GM19239 (cell line): ENCODE results near the gene SPTA1.
"Not testable (repeated sequence)": the region's sequence is repeated elsewhere in the genome, so short reads cannot be mapped to it uniquely, and the experiment has no call there.

Source experiments
- DNase-seq: peaks from one replicate; pipeline ENCODE4 v3.0.0; 2011; ENCODE audit warnings: low spot score; ENCODE audit not compliant: insufficient read length
- FAIRE-seq: peaks from 2 replicates; lab custom pipeline; 2011; peaks lifted over from hg19 to GRCh38; lab: Jason Lieb, UNC

Gene SPTA1

DNA sequence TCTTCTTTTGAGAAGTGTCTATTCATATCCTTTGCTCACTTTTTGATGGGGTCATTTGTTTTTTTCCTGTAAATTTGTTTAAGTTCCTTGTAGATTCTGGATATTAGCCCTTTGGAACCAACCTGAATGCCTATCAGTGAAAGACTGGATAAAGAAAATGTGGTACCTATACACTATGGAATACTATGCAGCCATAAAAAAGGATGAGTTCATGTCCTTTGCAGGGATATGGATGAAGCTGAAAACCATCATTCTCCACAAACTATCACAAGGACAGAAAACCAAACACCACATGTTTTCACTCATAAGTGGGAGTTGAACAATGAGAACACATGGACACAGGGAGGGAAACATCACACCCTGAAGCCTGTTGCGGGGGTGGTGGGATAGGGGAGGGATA is 1.8 kb upstream of the SPTA1 start:
- DNase-seq, FAIRE-seq: not testable (repeated sequence)

GRCh38 chr1:158687037-158687436 is 522 bp upstream of the SPTA1 start:
- DNase-seq (no peak), FAIRE-seq (no peak)

DNA sequence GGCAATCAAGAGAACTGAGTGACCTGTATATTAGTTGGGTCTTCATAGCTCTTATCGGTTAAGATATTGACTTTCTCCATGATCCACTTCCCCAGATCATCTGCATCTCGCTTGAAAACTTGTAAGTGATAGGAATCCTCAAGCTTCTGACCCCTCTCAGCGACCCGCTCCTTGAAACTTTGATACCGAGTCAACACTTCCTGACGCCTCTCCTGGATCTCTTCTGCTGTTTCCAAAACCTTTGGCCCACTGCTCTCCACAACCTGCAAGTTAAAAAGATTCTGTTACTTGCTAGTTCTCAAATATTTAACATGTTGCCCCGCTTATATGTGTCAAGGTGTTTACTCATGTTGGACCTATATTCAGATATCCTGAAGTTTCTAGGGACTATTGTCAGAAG is 1.4 kb downstream of the SPTA1 start:
- no peak for FAIRE-seq
- no peak for DNase-seq

DNA sequence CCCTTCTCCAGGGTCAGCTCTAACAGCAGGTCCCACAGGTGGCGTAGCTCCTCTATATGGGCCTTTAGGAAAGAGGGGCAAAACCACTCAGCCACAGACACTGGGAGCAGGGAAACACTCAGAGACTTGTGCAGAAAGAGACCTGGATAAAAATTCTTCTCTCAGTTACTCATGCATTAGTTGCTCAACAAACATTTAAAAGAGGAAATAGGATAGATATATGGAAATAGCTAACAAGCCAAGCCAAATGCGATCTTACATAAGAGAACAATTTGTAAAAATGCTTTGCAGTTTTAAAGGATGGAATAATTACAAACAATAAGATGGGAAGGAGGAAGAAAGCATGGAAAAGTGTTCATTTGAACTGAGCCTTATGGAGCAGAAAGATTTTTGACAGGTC is 4.9 kb downstream of the SPTA1 start:
- no peak for FAIRE-seq
- DNase-seq, result no peak

DNA sequence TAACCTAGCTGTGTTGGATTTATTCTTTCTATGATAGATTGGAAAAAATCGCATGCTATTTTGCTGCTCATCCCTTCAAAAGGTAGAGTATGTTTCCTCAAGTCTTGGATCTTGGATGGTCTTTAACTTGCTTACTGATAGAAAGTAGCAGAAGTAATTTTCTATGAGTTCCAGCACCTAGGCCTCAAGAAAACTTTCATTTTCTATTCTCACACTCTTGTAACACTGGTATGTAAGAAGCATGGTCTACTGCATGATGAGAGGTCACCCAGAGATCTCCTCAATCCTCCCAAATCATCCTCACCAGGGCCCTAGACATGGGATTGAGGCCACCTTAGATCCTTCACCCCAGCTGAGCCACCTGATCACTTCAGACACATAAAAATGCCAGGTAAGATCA is 7.2 kb downstream of the SPTA1 start:
- FAIRE-seq, result peak; percentile 66

GRCh38 chr1:158675563-158676323 is 10.8 kb downstream of the SPTA1 start:
- no peak for DNase-seq
- FAIRE-seq, result no peak

More for the DNA sequence above, 7.2 kb downstream of the SPTA1 start:
- no peak for DNase-seq

- DNase-seq, result no peak
- no peak for FAIRE-seq
Observed at GRCh38 chr1:158674302-158674701, 12.2 kb downstream of the SPTA1 start.

- no peak for FAIRE-seq
Observed at GRCh38 chr1:158666037-158666436, 20.5 kb downstream of the SPTA1 start.

DNA sequence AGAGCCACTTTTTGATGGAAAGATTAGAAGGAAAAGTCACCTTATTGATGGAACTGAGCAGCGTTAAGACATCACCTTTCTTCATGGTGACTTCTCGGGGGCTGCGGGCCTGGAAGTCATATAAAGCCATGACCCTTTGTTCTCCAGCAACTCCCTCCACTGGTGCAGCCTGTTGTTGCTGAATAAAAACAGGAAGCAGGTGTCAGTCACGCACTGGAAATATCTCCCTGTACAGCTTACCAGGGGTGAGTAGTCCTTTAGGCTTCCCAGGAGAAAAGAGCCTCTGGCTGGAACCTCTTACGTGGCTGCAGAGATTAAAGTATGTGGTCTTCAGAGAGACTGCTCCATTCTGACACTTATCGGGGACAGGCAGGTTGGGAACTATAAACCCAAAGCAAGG is 31.9 kb downstream of the SPTA1 start:
- no peak for FAIRE-seq
- DNase-seq, result no peak

More at GRCh38 chr1:158666037-158666436, 20.5 kb downstream of the SPTA1 start:
- DNase-seq, result no peak

DNA sequence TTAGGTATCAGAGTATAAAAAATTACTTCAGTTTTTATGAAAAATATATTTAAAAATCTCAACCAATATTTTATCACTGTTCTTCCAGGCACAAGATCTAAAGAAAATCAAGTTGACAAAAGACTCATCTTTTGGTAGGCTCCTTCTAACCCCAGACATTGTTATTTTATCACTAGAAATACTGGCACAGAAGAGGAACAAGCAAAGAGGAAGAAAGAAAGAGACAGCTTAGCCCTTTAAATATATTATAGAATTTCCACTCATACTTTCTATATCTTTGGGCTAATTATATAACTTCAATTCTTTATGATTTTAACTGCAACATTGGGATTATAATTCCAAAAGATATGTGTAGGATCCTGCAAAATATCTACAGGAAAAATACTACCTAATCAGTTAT is 32.4 kb downstream of the SPTA1 start:
- FAIRE-seq, result no peak
- no peak for DNase-seq

- FAIRE-seq, result no peak
Observed at GRCh38 chr1:158652721-158653334, 33.7 kb downstream of the SPTA1 start.

GRCh38 chr1:158649052-158649451 is 37.5 kb downstream of the SPTA1 start:
- peak; percentile 11 for FAIRE-seq
- no peak for DNase-seq

More at GRCh38 chr1:158652721-158653334, 33.7 kb downstream of the SPTA1 start:
- DNase-seq, result no peak

DNA sequence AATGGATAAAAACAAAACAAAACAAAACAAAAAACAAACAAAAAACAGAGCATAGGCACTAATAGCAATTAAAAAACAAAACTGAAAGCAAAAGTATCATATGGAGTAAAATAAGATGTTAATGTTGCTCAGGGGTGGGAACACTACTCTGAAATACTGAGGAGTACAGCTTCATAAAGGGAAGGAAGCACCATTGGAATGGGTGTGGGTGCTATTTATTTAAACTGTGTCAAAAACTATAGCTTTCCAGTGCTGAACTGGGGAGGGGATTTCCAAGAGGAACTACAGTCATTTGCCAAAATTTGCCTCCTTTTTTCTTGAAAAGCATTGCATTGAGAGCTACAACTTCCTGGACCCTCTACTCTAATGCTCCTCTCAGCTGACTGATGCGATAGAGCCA is 40.0 kb downstream of the SPTA1 start:
- no peak for DNase-seq
- FAIRE-seq, result no peak

DNA sequence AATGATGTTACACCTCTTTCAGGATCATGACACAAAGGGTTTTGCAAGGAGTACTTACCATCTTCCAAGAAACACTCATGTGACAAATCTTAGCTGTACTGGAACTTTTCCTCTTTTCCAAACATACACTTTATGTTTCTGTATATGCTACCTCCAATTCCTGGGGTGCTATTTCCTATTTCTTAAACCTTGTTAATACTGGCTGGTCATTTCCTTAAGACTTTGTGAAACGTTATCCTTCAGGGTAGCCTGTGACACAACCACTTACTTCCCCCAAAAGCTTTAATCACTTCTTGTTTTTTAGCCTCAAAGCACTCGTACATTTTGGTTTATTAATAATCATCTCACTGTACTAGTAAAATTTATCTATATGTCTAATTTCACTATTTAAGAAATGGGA is 42.1 kb downstream of the SPTA1 start:
- no peak for DNase-seq
- FAIRE-seq, result no peak

DNA sequence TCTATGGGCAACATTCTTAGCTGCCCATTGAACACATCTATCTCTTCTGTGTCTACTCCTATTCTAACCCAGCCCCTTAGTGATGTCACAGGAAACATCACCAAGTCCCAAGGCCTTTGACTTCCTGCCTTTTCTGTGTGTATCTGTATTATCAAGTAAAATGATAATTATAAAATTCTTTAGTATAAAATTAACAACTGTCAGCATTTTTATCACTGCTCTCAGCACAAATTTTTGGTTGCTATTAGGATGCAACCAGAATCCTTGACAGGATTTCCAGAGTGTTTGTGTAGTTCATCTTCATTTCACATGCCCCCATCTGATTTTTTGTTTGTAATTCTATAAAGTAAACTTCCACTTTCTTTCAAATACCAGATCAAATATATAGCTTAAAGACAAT is 47.6 kb downstream of the SPTA1 start:
- DNase-seq, result no peak
- FAIRE-seq, result no peak

- FAIRE-seq (no peak), DNase-seq (no peak)
Observed at GRCh38 chr1:158638146-158638545, 48.4 kb downstream of the SPTA1 start.

- FAIRE-seq, result no peak
- DNase-seq, result no peak
Observed at GRCh38 chr1:158613764-158614163, 72.8 kb downstream of the SPTA1 start.

GRCh38 chr1:158611916-158612315 is 74.6 kb downstream of the SPTA1 start:
- FAIRE-seq, result peak; percentile 28
- DNase-seq, result no peak

- no peak for FAIRE-seq
- DNase-seq, result no peak
Observed at GRCh38 chr1:158607296-158607695, 79.2 kb downstream of the SPTA1 start.

DNA sequence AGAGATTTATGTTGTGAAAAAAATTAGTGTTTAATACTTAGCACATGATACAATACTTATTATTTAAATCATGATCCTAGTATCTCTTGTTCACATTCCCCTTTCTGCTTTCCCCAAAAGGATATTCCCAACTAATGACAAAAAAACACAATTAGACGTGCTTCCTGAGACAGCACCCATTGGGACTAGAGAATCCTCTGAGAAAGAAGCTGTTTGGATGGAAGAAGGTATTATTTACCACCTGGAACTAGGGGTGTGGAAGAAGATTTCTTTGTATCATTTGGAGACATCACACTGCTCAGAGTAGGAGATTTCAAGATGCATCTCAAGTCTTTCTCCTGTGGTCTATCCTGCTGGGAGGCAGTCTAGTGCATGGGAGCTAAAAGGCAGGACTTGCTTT is 81.5 kb downstream of the SPTA1 start, which contains the start of gene OR10Z1:
Gene OR10Z1 (plus strand): TSS at position 301 of the 400 bp plus-strand sequence. CDS start 1,171 bp downstream, outside the sequence.
- DNase-seq, result no peak
- no peak for FAIRE-seq

GRCh38 chr1:158600735-158601134 is 85.8 kb downstream of the SPTA1 start:
- FAIRE-seq (no peak), DNase-seq (no peak)

DNA sequence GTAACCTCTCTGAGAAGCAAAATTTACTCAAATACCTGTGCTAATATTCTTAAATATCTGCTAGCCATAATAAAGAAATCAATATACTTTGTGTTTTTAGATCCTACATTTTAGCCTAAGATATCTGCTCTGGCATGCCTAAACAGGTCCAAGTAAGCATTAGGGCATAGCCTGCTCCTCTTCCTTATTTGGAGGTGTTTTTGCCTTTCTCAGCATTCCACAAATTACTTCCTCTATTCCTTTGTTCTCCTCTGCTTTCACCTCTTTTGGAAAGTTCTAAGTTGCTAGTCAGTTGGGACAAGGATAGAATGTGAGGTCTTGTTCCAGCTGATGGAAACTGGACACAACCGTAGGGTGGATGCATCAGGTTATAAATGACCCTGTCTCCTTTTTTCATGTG is 99.6 kb downstream of the SPTA1 start:
- FAIRE-seq, result no peak
- no peak for DNase-seq
